GM19035 (cell line): ENCODE results near the gene NLK.
"Not testable (repeated sequence)": the region's sequence is repeated elsewhere in the genome, so short reads cannot be mapped to it uniquely, and the experiment has no call there.

ENCODE experiments used
- ATAC-seq: cut with Tn5 transposase; IDR thresholded peaks from one replicate; pipeline ENCODE4 v1.9.1; 2021; ENCODE audit not compliant: unreplicated experiment

NLK gene

DNA sequence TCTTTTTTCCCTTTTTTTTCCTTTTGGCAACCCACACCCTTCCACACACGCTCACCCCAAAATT lies at the start of gene NLK:
Gene NLK (plus strand): TSS at position 21 of the 64 bp plus-strand sequence. CDS start 197 bp downstream, outside the sequence.
- ATAC-seq: no peak

DNA sequence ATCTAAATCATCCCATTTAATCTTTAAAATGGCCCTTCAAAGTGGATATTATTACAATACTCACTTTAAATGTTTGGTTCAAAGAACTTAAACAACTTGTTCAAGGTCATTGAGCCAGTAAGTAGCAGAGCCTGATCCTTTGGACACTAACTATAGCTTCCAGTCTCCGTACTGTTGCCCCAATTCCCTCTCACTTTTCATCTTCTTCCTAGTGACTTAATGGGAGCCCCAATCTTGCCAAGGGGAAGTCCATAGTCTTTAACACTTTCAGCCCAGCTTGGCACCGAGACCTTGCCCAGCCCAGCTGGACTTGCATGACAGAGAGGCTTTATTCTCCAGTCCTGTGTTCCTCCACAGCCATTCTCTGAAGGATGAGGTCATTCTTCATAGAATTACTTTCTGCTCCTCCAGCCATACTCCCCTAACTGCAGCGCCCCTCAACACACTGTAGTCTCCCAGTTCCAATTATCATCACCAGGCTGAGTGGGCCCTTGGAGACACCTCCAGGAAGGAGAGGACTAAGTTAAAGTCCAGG lies 49.2 kb upstream of the NLK start:
- no peak for ATAC-seq

DNA sequence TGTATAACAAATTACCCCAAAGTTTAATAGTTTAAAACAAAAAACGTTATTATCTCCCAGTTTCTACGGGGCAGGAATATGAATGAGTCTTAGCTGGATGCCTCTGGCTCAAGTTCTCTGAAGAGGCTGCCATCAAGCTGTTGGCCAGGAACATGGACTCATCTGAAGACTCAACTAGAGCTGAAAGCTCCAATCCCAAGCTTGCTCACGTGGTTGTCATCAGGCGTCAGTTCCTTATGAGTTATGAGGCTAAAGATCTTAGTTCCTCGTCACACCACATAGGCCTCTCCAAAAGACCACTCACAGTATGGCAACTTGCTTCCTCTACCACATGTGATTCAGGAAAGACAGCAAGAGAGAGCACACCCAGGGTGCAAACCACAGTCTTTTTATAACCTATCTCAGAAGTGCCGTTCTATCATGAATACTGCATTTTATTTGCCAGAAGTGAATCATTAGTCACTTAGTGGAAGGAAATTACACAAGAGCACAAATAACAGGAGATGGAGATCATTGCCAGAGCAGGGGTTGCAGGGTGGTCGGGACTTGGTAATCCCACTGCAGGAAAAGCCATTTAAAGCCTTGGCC lies 48.7 kb upstream of the NLK start:
- ATAC-seq: no peak

DNA sequence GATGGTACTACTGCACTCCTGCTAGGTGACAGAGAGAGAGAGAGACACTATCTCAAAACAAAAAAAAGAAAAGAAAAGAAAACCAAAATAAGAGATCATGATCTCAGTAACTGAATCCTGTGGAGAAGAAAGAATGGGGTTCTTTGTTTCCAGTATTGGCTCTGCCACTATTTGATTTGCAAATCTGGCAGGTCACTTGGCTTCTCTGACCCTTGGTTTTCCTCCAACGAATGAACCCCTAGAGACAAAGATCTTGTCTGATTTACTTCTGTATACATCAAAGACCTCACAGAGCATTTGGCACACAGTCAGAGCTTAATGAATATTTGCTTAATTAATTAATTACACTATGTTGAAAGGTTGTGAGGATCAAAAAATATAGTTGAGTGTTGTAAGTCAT lies 47.9 kb upstream of the NLK start:
- ATAC-seq: no peak

DNA sequence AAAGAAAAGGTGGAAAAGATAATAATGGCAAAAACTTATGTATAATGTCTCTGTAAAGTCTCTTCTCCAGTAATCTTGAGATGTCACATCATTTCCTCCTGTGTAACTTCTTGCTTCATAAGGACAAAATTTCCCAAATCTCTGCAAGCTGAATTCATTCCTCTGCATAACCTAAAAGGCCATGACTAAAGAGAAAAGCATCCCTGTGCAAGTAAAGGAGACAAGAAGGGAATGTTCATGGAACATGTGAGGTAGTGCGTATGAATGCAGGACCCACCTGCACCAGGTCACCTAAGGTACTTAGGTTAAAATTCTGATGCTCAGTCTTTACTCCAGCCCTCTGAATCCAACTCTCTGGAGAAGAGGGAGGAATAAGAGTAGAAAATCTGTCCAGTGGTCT lies 46.9 kb upstream of the NLK start:
- ATAC-seq: no peak

DNA sequence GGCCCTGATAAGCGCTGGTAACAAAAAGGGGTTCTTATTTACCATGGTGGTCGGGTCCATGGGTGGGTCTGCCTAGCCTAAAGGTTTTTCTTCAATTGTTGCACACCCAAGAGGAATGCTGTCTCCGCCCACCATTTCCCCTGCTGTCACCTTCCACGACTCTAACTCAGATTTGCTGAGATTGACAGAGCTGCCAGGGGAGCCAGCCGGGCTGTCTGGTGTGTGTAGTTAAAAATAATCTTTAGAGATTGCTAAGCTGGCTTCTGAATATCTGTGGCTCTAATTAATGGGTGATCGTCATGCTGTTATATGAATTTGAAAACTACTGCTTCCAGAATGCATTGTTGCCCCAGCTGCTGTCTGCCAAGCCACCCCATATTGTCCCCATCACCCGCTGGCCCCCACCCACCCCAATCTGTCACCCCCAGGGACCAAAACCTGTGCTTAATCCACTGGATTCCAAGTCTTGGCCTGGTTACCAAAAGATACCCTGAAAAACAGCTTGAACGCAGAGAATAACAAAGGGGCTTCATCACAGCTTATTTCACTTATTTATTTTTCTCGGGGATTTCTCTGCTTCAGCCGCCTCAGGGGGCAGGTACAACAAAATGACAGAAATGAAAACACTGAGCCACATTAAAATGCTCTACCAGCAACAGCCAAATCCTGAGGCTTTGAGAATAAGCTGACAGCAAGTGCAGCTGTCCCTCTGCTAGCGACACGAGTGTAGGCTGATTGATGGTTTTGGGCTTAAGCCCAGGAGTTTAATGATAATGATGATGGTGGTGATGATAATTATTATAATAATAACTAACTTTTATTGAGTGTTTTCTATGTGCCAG lies 46.1 kb upstream of the NLK start:
- ATAC-seq: no peak

DNA sequence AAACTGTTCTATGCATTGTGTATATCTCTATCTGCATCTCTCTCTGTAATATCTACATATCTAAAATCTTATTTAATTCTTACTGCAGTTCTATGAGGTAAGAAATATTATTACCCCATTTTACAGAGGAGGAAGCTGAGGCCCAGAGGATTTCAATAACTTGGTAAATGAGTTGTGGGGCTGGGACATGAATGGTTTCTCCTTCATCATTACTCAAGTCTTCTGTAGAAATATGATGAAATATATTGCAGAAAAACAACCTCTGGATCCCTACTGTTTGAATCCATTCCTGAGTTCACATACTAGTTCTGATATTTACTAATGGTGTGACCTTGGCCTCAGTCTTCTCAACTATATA lies 45.5 kb upstream of the NLK start:
- no peak for ATAC-seq

DNA sequence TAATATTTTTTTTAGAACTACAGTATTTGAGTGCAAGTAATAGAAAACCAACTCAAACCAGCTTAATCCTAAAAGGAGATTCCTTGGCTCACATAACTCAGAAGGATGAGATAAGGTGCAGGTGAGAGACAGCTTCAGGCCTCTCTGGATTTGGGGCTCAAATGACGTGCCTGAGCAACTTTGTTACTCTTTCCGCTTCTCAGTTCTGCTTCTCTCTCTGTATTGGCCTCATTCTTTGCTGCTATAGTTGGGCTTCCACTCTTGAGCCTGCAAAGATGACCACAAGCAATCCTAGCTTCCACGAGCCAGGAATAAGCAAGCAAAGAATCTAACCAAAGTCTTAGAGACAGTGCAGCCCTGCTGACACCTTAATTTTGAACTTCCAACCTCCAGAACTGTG lies 45.0 kb upstream of the NLK start:
- no peak for ATAC-seq

DNA sequence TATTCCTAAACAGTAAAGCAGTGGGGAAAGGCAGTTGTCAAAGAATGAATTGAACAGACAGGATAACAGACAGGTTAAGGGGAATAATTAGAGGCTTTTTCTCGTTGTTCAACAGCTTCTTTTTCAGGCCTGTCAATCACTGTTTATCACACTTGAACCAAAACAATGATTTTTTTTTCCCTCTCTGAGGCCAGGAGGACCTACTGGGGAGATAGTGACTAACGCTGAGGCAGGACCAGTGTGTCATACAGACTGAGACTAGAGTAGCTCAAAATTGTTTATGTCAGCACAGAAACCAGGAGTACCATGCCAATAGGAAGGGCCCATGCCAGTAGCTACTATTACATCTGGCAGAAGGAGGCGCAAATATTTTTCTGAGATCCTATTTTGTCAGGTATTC lies 41.3 kb upstream of the NLK start:
- no peak for ATAC-seq

DNA sequence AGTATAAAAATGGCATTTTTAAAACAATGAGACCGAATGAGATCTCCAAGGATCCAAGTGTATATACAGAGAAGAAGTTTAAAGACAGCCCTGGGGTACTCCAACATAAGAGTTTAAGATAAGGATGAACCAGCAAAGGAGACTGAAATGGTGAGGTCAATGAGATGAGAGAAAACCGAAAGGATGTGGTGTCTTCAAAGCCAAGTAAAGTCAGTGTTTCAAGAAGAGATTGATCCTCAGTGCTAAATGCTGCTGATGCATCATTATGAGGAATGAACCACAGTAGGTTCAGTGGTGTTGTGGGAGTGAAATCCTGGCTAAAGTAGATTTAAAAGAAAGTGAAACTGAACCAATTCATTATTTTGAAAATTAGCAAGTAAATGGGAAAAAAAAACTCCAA lies 38.1 kb upstream of the NLK start:
- ATAC-seq: no peak

DNA sequence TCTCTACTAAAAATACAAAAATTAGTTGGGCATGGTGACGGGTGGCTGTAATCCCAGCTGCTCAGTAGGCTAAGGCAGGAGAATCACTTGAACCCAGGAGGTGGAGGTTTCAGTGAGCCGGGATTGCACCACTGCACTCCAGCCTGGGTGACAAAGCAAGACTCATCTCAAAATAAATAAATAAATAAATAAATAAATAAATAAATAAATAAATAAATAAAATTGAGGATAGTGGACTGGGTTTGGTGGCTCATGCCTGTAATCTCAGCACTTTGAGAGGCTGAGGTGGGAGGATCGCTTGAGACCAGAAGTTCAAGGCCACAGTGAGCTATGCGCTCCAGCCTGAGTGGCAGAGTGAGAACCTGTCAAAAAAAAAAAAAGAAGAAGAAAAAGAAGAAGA lies 34.6 kb upstream of the NLK start:
- not testable (repeated sequence) for ATAC-seq

DNA sequence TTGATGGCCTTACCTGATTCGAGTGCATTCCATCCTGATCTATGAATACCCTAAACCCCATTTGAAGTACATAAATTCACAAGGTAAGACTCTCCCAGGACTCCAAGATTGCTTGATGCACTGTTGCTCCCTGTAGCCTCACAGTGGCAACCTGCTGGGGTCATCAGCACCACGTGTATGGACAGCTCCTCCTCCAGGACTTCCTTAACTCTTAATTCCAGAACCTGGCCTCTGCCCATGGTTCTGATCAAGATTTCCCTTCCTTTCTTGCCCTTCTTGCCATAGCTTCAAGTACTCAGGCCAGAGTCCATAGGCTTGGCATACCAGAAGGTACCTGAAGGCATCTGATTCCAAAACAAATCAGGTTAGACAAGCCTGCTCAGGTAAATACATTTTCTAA lies 34.0 kb upstream of the NLK start:
- ATAC-seq: no peak

DNA sequence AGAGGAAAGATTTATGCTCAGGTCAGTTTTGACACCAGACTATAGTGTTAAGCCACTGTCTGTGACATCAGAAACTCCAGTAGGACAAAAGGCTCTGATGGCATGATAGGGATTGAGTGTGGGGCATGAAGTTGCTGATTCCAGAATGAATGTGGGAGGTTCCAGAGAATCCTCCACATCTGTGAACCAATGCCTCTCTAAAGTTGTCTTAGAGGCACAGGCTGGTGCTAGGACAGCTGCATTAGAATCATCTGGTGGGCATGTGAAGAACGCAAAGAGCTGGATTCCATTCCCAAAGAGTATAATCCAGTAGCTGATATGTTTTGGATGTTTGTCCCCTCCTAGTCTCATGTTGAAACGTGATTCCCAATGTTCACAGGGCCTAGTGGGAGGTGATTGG lies 32.1 kb upstream of the NLK start:
- no peak for ATAC-seq

DNA sequence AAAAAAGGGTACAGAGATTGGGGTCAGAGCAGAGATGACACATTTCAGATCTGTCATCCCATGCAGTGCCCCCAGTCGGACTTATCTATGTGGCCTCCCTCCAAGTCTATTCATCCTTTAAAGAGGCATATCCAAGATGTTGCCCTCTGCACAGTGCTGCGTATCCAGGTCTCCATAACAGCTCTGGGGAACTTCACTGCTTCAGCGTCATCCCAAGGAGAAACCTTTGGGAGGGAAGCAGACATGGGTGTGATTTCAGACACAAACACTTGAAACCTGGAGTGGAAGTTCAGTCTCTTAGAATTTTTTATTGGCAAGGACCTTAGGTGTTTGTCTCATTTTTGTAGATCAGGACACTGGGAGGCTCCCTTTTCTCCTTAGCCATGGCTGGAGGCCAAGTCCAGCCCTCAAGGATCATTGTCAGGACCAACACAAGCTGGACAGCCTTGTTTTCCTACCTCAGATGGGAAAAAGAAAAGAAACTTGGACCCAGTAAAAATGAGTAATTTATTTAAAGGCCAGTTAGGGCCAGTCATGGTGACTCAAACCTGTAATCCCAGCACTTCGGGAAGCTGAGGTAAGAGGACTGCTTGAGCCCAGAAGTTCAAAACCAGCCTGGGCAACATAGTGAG lies 23.9 kb upstream of the NLK start:
- ATAC-seq: no peak

DNA sequence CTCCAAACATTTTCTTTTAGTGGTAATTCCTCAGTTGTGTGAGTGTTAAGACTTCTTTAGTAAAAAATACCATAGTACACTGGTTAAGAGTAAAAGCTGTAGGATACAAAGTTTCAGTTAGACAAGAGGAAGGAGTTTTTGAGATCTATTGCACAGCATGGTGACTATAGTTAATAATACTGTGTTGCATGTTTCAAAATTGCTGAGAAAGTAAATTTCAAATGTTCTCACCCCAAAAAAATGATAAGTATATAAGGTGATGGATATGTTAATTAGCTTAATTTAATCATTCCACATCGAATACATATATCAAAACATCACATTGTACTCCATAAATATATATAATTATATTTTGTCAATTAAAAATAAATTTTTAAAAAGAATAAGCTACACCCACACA lies 22.0 kb upstream of the NLK start:
- no peak for ATAC-seq

DNA sequence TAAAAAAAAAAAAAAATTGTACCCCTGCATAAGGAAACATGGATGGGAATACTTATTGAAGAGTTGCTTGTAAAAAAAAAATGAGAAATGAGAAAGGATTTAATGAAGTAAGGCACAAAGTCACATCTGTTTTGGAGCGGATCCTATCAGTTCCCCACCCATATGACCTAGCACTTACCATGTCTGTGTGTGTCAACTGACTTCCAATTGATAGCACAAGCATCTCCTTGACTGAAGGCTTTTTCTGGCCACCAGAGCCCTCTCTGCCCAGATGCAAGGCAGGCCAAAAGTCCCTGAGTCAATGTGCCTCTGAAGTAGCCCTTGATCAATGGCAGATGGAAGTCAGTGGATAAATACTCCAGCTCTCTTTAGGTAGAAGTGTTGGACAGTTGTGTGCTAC lies 13.4 kb upstream of the NLK start:
- ATAC-seq: no peak

DNA sequence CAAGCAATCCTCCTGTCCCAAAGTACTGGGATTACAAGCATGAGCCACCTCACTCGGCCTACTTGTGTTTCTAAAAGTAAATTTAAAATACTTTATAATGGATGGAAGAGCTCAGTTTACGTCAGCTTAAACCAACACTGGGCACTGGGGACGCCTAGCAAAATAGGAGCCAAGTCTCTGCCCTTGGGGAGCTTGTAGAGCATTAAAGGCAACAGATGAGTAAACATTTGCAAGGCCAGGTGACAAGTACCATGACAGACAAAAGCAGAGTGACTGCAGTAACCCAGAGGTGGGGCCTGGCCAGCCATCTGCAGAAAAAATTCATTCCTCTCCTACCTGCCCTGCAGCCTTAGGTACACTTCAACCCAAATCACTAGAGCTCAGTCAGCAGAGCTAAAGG lies 12.1 kb upstream of the NLK start:
- no peak for ATAC-seq

DNA sequence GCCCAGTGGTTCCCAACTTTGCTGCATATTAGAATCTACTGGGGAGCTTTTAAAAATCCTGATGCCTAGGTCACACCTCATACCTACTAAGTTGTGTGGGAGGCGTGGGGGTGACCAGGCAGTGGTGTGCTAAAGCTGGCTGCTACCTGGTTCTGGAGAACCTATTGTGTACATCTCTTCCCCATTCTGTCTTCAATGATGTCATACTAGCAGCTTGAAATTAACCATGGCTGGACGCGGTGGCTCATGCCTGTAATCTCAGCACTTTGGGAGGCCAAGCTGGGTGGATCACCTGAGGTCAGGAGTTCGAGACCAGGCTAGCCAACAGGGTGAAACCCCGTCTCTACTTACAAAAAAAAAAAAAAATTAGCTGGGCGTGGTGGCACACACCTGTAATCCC lies 11.3 kb upstream of the NLK start:
- ATAC-seq: no peak

DNA sequence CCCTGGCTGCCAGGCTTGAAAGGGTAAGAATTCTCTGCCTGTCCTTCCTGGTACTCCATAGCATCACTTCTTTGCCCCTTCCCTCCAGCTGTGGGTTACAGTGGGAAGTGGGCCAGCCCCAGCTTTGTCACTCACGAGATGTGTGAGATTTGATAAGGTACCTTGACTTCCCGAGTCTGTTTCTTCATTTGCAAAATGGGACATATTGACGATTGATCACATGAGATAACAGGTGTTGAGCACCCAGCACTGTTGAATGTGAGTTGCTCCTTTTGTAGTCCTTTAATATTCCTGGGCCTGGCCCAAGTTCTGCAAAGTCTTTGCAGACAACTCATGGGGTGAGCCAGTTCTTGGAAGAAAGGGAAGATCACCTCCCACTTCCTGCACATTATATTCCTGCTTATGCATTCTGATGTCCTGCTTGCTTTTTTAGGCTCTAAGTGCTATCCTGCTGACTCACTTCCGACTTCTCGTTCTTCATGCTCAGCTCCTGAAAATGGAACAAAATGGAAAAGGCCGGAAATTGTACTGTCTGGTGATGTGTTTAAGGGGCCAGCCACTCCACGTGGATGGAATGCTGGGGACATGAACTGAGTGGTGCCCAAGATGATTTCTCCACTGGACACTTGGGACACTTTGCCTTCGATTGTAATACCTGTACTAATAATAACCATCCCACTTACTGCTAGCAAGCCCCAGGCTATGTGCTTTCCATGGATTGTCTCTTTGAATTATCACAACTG lies 8.3 kb upstream of the NLK start:
- ATAC-seq: no peak

DNA sequence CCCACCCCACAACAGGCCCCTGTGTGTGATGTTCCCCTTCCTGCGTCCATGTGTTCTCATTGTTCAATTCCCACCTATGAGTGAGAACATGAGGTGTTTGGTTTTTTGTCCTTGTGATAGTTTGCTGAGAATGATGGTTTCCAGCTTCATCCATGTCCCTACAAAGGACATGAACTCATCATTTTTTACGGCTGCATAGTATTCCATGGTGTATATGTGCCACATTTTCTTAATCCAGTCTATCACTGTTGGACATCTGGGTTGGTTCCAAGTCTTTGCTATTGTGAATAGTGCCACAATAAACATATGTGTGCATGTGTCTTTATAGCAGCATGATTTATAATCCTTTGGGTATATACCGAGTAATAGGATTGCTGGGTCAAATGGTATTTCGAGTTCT lies 7.0 kb upstream of the NLK start:
- not testable (repeated sequence) for ATAC-seq

DNA sequence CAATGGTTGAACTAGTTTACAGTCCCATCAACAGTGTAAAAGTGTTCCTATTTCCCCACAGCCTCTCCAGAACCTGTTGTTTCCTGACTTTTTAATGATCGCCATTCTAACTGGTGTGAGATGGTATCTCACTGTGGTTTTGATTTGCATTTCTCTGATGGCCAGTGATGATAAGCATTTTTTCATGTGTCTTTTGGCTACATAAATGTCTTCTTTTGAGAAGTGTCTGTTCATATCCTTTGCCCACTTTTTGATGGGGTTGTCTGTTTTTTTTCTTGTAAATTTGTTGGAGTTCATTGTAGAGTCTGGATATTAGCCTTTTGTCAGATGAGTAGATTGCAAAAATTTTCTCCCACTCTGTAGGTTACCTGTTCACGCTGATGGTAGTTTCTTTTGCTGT lies 6.6 kb upstream of the NLK start:
- ATAC-seq: not testable (repeated sequence)

DNA sequence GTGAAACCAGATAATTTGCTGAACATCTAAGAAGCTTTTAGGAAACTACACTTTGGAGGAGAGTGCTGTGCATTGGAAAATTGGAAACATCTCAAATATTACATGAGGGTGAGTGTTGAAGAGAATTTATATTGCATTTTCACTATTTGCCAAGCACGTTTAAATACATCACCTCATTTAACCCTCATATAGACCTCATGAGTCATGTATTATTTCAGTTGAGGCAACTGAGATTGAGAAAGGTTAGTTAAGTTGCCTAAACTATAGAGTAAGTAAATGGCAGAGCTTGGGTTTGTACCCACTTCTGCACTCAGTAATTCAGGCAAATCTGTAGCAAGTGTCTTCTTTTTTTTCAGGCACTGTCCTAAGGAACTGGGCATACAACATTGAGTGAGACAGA lies 3.7 kb upstream of the NLK start:
- no peak for ATAC-seq
